ENCODE data around the gene FCER1G.

FCER1G gene

DNA sequence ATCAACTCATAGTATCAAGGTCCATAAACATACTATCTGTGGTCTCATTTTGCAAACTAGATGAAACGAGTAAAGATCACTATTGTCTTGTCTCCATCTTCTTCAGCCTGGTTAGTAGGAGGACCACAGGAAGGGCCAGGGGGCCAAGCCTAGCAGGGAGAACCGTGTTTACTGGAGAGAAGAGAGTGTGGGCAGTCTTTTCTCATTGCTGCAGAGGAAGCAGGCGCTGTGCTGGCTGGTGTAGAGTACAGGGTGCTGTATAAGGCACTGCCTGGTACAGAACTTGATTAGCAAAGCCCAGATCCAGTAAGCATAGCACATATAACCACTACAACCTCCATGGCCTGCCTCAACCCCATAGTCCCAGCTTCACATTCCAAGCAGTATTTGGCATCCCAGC lies 27.8 kb upstream of the FCER1G start:
- no peak for DNase-seq (ENCODE audit: low read depth in 2 of 3, low spot score in 2 of 3)

DNA sequence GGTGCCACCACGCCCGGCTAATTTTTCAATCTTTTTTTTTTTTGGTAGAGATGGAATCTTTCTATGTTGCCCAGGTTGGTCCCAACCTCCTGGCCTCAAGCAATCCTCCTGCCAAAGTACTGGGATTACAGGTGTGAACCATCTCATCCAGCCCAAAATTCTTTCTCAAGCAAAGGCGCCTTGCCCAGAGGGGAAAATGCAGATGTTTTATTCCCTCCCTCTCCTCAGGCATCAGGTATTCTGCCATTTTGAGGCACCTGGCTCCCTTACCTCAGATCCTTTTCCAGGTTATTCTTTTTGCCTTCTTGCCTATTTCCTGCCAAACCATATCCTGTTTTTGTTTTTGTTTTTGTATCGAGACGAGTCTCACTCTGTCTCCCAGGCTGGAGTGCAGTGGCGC lies 26.7 kb upstream of the FCER1G start:
- DNase-seq (ENCODE audit: low read depth in 2 of 3, low spot score in 2 of 3) = no peak

DNA sequence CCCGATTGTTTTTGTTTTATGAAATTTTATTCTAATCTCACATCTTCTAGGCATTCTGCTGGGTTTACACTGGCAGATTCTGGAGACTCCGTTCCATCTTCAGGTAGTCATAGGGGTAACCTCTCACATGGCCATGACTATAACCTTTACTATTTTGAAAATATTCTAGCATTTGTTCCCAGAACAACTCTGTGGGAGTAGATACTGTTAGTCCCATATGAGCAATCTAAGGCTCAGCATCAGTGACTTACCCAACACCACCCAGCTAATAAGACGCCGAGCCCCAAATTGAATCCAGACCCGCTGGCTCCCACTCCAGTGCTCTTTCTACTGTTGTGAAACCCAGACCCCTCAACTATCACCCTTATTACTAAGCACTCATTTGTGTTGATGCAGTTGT lies 26.1 kb upstream of the FCER1G start:
- no peak for DNase-seq (ENCODE audit: low read depth in 2 of 3, low spot score in 2 of 3)

DNA sequence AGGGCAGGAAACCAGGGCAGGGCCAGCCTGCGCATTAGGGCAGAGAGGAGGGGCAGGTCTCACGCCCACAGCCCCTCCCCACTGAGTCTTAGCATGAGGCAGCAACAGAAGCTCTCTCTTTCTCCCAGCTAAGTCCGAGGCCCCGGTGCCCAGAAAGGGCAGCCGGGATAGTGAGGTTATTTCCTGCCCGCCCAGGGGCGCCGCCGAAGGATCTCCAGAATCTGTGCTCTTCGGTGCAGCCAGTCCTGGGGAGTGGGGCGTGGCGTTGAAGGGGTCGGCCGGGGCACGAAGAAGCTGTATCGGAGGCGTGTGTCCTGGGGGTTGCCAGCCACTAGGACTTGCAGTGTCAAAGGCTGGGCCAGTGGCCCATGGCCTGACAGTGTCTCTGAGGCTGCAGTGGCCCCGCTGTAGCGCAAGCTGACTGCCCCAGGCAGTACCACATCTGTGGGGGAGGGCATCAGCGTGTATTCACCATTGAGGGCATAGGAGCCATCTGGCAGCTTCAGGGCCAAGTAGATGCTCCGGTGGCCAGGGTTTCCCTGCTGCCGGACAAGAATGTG lies 24.1 kb upstream of the FCER1G start:
- DNase-seq (ENCODE audit: low read depth in 2 of 3, low spot score in 2 of 3) = no peak

GRCh38 chr1:161191971-161192370 lies 23.1 kb upstream of the FCER1G start:
- DNase-seq (ENCODE audit: low read depth in 2 of 3, low spot score in 2 of 3) = no peak

GRCh38 chr1:161192476-161193465 lies 22.3 kb upstream of the FCER1G start:
- no peak for DNase-seq (ENCODE audit: low read depth in 2 of 3, low spot score in 2 of 3)

DNA sequence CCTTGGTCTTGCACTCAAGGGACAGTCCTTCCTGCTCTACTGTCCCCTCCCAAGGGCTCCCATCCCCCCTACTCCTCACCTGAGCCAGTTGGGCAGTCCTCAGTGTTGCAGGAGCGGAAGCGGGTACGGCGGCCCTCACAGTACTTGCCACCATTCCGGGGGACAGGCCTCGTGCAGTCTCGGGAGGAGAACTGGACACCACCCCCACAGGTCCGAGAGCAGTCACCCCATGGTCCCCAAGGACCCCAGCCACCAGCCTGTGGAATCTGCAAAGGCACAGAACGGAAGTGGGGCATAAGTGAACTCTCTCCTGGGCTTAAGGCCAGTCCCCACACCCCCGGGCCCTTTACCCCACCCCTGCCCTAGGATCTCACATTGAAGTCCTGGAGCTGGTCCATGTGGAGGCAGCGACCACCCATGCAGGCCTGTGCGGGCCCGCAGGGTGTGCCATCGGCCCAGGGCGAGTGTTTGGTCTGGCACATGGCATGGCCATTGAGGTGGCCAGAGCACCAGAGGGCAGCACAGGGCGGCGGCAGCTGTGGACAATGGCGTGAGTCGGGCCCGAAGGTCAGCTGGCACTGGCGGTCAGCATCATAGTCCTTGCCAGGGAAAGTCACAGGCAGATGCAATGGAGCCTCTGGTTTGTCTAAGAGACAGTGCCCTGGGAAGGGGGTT lies 21.4 kb upstream of the FCER1G start:
- no peak for DNase-seq (ENCODE audit: low read depth in 2 of 3, low spot score in 2 of 3)

- DNase-seq (ENCODE audit: low read depth in 2 of 3, low spot score in 2 of 3) = no peak
Observed at GRCh38 chr1:161195171-161195570, 19.9 kb upstream of the FCER1G start.

DNA sequence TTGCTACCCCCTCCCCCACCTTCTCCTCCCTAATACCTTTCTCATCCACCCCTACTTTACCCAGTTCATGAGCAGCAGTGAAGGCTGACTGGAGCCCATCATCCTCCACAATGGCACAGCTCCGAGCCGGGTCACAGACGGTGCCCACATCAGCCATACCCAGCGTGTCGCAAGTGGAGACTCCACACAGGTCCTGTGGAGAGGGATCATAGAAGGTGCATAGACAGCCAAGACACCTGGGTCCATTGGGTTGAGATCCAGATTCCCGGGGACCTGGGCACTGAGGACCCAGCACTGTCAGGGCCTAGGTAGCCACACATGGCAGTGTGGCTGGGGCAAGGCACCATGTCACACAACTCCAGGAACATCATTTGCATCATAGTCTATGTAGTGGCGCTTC lies 19.0 kb upstream of the FCER1G start:
- DNase-seq (ENCODE audit: low read depth in 2 of 3, low spot score in 2 of 3) = no peak

DNA sequence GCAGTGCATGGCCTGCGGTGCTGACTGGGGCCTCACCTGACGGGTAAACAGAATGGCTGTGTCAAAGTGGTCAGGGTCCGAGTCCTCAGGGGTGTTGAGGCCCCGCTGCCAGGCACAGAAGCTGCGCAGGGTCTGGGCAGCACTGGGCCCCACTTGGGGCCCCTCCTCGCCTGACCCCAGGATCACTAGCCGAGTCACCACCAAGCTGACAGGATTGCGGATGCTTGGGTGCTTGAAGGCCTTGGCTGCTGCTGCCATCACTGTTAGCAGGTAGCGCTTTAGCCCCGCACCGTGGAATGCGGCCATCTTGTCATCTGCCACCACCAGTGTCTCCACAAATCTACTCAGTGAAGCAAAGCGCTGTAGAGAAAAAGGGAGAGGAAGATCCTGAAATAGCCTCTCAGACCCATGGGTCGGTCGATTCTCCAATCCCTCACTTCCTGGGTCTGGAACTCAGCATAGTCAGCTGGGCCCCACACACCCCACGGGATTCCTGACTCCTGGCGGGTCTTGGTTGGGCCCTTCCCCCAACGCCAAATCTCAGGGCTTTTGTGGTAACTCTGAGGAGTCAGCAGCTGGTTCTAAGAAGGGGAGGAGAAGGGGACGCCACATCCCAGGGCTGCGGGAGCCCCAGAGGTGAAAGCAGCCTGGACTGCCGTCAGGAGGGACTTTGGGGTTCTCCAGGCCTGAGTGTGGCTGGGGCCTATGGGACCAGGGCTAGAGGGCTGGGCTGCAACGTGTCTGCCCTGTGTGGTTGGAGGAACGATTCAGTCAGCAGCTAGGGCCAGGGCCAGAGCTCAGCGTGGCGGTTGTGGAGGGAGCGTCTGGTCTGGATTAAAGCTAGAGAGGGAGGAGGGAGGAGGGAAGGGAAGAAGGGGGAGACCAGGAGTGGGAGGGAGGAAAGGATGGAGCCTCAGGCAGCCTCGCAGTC lies 18.3 kb upstream of the FCER1G start:
- no peak for DNase-seq (ENCODE audit: low read depth in 2 of 3, low spot score in 2 of 3)

- no peak for DNase-seq (ENCODE audit: low read depth in 2 of 3, low spot score in 2 of 3)
Observed at GRCh38 chr1:161197560-161198193, 17.4 kb upstream of the FCER1G start.

GRCh38 chr1:161198194-161198896 lies 16.8 kb upstream of the FCER1G start:
- DNase-seq (ENCODE audit: low read depth in 2 of 3, low spot score in 2 of 3) = no peak

DNA sequence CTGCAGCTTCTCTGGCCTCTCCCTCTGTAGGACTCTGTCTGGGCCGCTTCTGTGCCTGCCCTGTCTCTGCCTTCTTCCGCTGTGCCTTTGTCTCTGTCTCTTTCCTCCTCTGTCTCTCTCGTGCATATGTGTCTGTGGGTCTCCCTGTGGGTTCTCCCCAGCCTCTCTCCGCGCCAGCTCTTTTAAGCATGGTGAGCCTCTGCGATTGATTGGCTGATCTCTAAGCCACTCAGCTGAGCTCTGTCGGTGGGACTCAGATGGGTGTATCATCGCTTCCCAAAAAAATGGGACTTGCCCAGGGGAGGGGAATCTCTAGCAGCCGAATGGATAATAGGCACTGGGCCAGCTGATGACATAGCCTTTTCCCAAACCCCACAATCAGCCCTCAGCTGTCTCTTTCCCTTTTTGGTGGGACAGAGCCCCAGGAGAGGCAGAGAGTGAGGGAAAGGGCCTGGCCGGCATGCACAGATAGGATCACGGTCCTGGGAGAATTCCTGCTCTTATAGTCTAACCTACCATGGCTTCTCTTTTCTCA lies 16.1 kb upstream of the FCER1G start, which contains the start of gene ADAMTS4:
Gene ADAMTS4, minus strand, starts transcription at position 158 of the 535 bp plus-strand sequence. CDS start 427 bp downstream, outside the sequence.
- DNase-seq (ENCODE audit: low read depth in 2 of 3, low spot score in 2 of 3) = no peak

DNA sequence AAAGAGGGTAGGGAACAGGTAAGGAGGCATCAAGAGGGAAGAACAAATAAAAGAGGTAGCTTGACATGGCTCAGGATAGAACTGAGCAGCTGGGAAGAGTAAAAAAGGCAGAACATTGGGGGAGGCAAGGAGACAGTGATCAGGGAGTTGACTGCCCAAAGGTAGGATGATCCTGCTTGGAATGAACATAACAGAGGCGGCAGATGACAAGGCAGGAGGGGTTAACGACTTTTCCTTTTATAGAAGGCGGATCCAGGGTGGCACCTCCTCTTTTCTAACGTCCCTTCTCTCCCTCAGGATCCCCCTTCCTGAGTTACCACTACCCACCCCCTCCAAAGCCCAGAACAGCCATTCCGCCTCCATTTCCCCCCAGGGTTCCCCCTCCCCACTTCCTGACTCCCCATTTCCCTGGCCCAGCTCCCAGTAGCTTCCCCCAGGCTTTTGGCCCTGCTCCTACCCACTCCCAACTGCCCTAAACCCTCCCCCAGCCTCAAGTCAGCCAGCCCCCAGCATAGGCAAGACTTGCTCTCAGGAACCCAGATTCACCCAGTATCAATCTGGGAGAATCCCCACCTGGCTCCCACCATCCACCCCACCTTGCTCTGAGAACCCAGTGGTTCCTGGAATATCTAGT lies 15.5 kb upstream of the FCER1G start:
- no peak for DNase-seq (ENCODE audit: low read depth in 2 of 3, low spot score in 2 of 3)

DNA sequence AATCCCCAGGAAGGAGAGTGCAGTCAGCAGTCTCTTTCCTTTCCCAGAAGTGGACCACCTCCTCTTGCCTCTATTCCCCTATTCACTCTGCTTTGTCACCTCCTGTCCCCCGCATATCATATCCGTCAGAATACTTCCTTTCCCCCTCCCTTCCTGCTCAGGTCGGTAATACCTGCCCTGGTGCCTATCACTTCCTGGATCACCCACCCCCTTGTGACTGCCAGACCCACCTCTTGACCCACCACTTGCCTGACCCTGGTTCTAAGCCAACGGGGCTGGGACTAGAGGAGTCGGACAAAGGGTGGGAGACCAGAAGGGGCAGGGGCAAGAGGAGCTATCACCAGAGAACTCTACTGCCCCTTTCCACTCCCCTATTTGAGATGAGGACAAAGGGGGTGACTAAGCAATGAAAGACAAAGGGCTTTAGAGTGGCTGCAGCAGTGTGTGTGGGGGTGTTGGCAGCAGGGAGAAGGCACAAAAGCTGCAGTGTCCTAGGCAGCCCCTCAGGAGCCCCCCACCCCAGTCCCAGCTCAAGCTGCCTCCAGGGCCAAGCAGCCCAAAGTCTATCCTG lies 14.6 kb upstream of the FCER1G start:
- no peak for DNase-seq (ENCODE audit: low read depth in 2 of 3, low spot score in 2 of 3)

DNA sequence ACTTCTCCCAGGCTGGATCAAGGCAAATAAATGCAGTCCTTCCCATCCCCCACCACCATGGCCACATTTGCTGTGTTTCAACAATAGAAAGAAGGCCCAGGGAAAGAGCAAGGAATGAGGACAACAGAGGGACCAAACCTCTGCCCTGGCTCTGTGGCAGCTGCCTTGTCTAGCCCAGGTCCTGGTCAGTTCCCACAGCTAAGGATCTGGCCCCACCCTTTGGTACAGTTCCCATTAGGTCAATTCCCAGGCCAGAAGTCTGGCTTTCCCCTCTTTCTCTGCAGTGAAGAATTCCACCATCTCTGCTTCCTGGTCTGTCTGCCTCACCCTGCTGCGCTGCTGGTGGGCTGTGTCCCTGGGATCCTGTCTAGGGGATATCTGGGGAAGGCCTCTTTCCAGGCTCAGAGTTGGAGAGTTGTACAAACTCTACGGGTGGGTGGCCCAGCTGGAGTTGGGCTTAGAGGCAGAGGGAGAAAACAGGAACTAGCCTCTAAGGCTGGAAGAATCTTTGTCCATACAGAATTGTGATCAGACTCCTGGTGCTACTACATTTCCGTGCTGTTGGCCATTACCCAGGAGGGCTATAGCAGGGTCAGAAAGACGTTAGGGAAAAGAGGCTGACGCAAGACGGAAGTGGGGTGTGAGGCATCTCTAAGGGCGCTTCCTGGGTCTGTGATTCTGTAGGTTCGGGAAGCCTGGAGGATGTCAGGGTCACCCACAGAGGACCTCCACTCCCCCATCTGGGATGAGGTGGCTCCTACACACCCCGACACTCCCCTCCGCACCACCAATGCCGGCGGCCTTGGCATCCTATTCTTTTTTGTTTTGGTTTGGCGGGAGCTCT lies 13.9 kb upstream of the FCER1G start:
- DNase-seq (ENCODE audit: low read depth in 2 of 3, low spot score in 2 of 3) = no peak

DNA sequence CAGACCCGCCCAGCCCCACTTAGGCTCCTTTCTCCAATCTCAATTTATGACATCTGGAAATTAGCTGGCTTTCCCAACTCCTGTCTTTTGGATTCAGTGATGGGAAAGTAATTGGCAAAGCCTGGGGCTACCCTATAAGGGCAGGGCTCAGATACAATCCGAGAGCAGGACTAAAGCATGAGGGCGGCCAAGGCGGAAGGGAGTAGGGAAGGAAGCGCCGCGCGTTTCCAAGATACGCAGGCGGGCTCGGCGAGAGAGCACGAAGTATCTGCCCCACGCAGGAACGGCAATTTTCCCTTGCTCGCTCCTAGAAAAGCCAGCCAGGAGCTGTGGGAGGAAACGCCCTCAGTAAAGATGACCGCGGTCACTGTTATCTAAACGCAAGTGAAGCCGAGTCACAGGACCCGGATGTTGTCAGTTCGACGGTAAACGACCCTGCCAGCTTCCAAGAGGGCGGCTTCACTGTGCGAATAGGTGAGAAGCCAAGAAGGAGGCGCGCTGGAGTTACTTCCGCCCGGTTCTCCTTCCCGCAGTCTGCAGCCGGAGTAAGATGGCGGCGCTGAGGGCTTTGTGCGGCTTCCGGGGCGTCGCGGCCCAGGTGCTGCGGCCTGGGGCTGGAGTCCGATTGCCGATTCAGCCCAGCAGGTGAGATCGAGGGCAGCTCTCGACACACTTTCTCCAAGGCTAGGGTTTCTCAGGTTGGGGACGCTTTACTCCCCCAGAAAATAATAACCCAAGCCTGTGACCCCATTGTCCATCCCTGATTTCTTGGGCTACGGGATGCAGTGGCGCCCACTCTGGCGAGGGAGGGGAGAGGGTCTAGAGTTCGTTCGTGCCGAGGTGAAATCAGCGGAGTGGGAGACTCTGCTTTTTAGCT lies 13.0 kb upstream of the FCER1G start, which contains the start of gene NDUFS2:
Gene NDUFS2, plus strand, starts transcription at position 532 of the 877 bp plus-strand sequence. Its CDS starts 19 bp downstream, at position 551.
- DNase-seq (ENCODE audit: low read depth in 2 of 3, low spot score in 2 of 3) = peak; percentile 72 to 85 (median 83)
